ENCODE results near the gene FOXN3.

DNA sequence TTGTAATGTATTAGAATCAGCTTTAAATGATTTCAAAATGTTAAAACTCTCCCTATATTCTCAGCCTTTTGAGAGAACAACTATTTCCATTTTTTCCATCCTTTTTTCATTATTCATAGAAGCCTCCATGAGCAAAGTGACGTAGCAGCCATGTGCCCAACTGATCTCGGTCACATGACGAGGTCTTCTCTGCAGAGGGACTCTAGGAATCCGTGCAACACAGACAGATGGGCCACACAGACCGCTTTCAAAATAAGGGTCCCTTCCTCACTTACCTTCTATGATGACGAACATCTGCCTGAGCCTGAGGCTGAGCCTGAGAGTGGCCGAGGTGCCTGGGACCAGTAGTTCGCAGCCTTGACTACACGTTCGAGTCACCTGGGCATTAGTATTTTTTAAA is 293.8 kb downstream of the FOXN3 start:
- TF ChIP-seq POLR2A (IDR thresholded peaks at IDR 0.05; ENCODE audit: low read depth, low read length) (no peak), POLR2AphosphoS5 (IDR thresholded peaks at IDR 0.05; ENCODE audit: low read depth, low read length) (no peak), TAF1 (IDR thresholded peaks at IDR 0.05; ENCODE audit: borderline replicate concordance, low read depth, low read length) (no peak)

Data from GM12892 (cell line).